Bronchial epithelial cell (primary cell): ENCODE results near the gene OR2L13. TPM values are rescaled to one million over a fixed set of nuclear protein-coding genes. Genes with fewer than 3 reads are reported as not detected.

Experiments
- DNase-seq: peaks from one replicate; pipeline ENCODE4 v3.0.0-alpha.2; 2010; ENCODE audit warnings: low read depth
- FAIRE-seq: peaks from 2 replicates; lab custom pipeline; 2011; peaks lifted over from hg19 to GRCh38; lab: Jason Lieb, UNC
- H3K27me3 ChIP-seq: 2 replicates; pipeline ENCODE4 v1.5.1; 2011; ENCODE audit warnings: low read length; ENCODE audit not compliant: control insufficient read depth, insufficient read depth
- H3K36me3 ChIP-seq: 2 replicates; pipeline ENCODE4 v1.5.1; 2011; ENCODE audit warnings: low read length; ENCODE audit not compliant: control insufficient read depth, insufficient read depth
- H3K4me3 ChIP-seq: 2 replicates; pipeline ENCODE4 v1.5.1; 2011; ENCODE audit warnings: mild to moderate bottlenecking, low read depth, low read length, control low read depth
- total RNA-seq: library from RNA; depleted of rRNA; stranded (reverse); fragments of >200 nt; gene quantifications from 2 replicates; pipeline ENCODE4 v1.2.1, GENCODE V29; 2014
- TF ChIP-seq, protein P1 (sequence below): IDR thresholded peaks from 2 replicates; pipeline ENCODE4 v1.5.1; 2011; ENCODE audit warnings: mild to moderate bottlenecking, moderate library complexity, low read length, control low read depth, inconsistent platforms; ENCODE audit not compliant: insufficient read depth, severe bottlenecking

Gene OR2L13
- total RNA-seq, 1 donor from 2014 or later: not detected

DNA sequence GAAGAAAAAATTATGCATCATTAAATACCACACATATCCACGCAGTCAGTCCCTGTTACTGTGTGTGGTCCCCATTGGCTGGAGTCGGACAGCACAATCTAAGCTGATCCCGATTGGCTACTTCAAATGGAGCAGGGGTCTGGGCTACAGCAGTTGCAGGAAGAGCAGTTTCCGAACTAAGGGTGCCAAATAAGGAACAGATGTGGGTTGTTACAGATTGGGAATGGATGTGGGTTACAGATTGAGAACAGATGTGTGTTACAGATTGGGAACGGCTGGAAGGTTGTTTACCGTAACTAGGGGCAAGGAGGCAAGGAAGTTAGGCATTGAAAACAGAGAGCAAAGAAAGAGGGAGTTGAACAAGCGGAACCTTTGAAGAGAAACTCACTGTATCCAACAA lies 19.9 kb downstream of the OR2L13 start:
- no peak for FAIRE-seq
- no peak for DNase-seq
- TF ChIP-seq, protein P1, sequence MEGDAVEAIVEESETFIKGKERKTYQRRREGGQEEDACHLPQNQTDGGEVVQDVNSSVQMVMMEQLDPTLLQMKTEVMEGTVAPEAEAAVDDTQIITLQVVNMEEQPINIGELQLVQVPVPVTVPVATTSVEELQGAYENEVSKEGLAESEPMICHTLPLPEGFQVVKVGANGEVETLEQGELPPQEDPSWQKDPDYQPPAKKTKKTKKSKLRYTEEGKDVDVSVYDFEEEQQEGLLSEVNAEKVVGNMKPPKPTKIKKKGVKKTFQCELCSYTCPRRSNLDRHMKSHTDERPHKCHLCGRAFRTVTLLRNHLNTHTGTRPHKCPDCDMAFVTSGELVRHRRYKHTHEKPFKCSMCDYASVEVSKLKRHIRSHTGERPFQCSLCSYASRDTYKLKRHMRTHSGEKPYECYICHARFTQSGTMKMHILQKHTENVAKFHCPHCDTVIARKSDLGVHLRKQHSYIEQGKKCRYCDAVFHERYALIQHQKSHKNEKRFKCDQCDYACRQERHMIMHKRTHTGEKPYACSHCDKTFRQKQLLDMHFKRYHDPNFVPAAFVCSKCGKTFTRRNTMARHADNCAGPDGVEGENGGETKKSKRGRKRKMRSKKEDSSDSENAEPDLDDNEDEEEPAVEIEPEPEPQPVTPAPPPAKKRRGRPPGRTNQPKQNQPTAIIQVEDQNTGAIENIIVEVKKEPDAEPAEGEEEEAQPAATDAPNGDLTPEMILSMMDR: no peak
- Histone ChIP-seq H3K4me3 (no peak overlapping the region), H3K27me3 (no peaks in the 10 kb centered on the region), H3K36me3 (no peaks in the 10 kb centered on the region)

DNA sequence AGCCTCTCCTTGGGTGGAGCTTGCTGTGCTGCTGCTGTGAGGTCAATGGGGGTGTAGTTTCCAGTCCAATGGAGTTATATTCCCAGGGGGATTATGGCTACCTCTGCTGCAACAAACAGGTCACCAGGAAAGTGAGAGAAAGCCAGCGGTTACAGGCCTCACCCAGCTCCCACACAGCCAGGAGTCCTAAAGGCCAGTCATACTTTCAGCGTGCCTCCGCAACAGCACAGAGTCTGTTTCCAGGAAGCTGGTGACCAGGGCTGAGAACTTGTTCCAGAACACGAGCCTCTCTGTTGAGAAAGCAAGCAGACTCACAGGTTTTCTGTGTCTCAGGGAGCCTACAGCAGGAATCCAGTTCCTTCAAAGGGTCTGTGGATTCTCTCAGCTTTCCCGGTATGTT lies 32.7 kb downstream of the OR2L13 start:
- no peak for FAIRE-seq
- Histone ChIP-seq H3K27me3 (no peaks in the 10 kb centered on the region), H3K4me3 (no peak overlapping the region), H3K36me3 (no peaks in the 10 kb centered on the region)
- no peak for DNase-seq
- TF ChIP-seq, protein P1: no peak

DNA sequence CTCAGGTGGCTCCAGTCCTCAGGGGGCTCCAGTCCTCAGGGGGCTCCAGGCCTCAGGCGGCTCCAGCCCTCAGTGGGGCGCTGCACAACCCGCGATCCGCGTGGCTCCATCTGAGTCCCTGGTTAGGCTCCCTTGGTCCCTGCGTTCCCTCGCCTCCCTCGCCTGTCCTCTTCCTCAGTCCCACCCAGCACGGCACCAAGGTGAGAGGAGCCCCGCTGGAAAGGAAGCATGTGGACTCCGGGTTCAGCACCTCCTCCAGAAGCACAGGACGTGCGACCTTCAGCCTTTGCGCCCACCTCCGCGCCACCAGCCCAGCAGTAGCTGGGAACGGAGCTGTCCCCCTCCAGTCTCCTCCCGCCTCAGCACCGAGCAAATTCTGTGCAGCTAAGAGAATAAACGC lies 41.8 kb downstream of the OR2L13 start:
- TF ChIP-seq, protein P1: no peak
- H3K4me3 ChIP-seq: no peak overlapping the region
- no peak for FAIRE-seq
- H3K27me3 ChIP-seq: no peaks in the 10 kb centered on the region
- DNase-seq: no peak
- H3K36me3 ChIP-seq: no peaks in the 10 kb centered on the region

DNA sequence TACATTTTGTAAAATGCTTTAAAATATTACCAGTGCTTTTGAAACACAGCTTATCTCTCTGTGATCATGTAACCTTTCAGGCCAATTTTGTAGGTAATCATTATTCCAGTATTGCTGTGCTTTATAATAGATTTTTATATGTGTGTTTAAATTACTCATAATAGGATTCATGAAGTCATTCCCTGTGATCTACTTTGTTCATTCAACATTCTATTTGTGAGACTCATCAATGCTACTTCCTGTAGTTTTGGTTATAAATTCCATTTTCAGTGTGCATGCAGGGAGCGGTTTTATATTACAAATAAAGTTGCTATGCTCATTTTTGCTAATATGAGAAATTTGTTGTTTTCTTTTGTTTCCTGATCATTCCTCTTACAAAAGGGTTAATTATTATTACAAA lies 45.9 kb downstream of the OR2L13 start:
- TF ChIP-seq, protein P1: no peak
- no peaks in the 10 kb centered on the region for H3K27me3 ChIP-seq
- no peaks in the 10 kb centered on the region for H3K36me3 ChIP-seq
- no peak overlapping the region for H3K4me3 ChIP-seq
- DNase-seq (peak; percentile 1), FAIRE-seq (no peak)

DNA sequence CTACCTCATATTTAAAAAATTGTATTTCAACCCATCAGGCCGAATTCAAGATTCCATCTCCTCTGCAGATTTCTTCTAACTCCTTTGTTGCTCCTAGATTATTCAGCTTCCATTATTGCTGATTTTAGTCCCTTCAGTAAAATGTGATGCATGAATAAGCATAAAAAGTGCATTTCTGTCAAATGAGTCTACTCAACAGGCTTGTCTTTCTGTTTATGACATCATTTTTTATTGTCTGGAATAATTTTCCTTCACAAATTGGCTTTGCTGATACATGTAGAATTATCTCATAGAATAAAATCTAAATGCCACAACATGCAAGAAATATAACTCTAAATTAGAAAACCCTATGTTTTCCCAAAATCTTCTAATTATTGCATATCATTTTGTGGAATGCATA lies 48.3 kb downstream of the OR2L13 start:
- DNase-seq (no peak), FAIRE-seq (no peak)
- Histone ChIP-seq H3K27me3 (no peaks in the 10 kb centered on the region), H3K4me3 (no peak overlapping the region), H3K36me3 (no peaks in the 10 kb centered on the region)
- TF ChIP-seq, protein P1: no peak

DNA sequence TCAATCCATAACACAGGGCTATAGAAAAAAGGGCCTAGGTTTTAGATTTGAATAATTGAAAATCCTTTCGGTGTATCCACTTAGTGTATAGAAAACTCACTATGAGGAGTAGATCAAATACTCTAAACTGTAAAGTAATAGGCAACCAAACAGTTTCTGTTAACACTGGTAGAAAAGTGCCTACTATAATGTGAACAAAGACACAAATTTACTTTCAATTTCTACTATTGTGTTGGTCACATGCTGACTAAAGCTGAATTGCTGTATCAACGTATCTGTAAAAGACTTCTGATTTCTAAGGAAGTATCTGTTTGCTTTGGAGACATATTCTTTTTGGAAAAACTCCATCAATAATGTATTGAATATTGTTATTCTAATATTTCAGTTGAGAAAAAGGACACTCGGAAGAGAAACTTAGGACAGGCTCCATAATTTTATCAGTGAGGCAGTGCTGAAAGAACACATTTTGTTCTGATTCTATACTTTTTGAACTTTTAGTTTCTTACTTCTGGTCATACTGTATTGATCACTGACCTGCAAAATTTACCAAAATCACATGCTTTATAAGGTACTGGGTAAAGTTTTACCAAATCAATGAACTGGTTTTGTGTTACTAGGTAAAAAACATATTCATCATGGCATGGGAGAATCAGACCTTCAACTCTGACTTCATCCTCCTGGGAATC lies 49.7 kb downstream of the OR2L13 start, which contains the start of gene OR2M5:
Gene OR2M5, plus strand, starts transcription at position 636 of the 686 bp plus-strand sequence. Its CDS starts 0 bp downstream, at position 636.
- TF ChIP-seq, protein P1: no peak
- no peak for FAIRE-seq
- Histone ChIP-seq H3K4me3 (no peak within 1 kb of the TSS), H3K27me3 (no peaks in the 10 kb centered on the region), H3K36me3 (no peaks in the 10 kb centered on the region)
- DNase-seq: no peak
